ENCODE measurements around the gene FUBP1.
"Not testable (repeated sequence)": the region's sequence is repeated elsewhere in the genome, so short reads cannot be mapped to it uniquely, and the experiment has no call there.

The FUBP1 gene

GRCh38 chr1:77987919-77988318 is 9.0 kb upstream of the FUBP1 start:
- DNase-seq, result no peak

DNA sequence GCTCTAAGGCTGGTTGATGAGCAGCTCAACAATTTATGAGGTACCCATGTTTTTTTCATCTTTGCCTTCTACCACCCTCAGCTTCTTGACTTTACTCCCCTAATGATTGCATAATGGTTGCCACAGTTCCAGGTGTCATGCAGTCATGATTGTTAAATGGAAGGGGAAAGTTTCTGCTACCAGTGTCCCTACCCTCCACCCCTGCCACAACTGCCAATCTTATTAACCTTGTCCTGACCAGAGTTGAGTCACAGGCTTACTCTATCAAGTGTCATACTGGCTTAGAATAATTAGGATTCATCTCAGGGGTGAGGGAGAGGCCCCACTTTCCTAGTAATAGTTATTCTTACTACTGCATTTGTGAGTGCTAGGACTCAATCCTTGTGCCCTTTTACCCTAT is 7.9 kb upstream of the FUBP1 start:
- no peak for DNase-seq

- no peak for DNase-seq
Observed at GRCh38 chr1:77984629-77985028, 5.8 kb upstream of the FUBP1 start.

GRCh38 chr1:77983997-77984355 is 5.1 kb upstream of the FUBP1 start:
- no peak for DNase-seq

DNA sequence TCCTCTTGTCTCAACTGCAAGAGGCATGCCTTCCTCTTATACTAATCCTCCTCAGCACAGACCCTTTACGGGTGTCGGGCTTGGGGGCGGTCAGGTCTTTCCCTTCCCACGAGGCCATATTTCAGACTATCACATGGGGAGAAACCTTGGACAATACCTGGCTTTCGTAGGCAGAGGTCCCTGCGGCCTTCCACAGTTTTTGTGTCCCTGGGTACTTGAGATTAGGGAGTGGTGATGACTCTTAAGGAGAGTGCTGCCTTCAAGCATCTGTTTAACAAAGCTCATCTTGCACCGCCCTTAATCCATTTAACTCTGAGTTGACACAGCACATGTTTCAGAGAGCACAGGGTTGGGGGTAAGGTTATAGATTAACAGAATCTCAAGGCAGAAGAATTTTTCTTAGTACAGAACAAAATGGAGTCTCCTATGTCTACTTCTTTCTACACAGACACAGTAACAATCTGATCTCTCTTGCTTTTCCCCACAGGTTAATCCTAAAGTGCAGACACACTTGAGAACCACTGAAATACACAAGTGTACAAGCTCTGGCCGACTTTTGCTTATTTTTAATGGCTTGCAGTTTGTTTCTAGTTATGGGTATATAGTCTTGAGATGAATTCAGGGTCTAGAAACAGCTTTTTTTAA is 4.6 kb upstream of the FUBP1 start:
- not testable (repeated sequence) for DNase-seq

- DNase-seq, result peak; percentile 77
Observed at GRCh38 chr1:77978293-77978968, 441 bp downstream of the FUBP1 start.

DNA sequence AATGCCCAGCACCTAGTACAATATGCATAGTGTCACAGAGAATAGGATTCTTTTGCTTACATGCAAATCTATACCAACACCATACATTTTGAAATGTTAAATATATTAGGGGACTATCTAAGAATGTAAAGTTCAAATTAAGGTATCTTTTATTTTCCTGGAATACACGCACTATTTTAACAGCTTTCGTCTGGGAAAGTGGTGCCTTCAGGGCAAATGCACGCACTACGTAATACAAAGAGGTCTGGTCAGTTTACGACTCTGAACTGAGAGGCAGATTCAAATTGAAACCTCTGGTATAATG is 931 bp downstream of the FUBP1 start:
- DNase-seq, result no peak

- no peak for DNase-seq
Observed at GRCh38 chr1:77976433-77977076, 2.3 kb downstream of the FUBP1 start.

- DNase-seq, result no peak
Observed at GRCh38 chr1:77975907-77976306, 3.0 kb downstream of the FUBP1 start.

DNA sequence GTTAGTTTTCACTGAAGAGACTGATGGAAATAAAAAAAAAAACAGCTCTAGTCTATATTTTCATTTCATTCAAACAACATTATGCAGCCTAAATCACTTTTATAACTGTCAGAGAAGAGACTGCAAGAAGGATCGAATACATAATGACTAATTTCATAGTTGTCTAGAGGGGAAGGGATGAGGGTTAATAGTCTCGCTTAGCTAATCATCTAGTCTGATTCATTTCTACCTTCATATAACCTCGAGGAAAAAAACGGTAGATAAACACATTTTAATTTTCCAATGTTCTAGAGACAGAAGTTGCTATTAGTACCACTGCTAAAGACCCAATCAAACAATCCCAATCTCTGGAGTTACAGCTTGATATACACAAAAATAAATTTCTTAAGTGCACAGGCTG is 3.5 kb downstream of the FUBP1 start:
- no peak for DNase-seq

GRCh38 chr1:77972080-77972479 is 6.8 kb downstream of the FUBP1 start:
- DNase-seq, result no peak

GRCh38 chr1:77970192-77970591 is 8.7 kb downstream of the FUBP1 start:
- DNase-seq, result no peak

GRCh38 chr1:77966291-77966690 is 12.6 kb downstream of the FUBP1 start:
- no peak for DNase-seq

DNA sequence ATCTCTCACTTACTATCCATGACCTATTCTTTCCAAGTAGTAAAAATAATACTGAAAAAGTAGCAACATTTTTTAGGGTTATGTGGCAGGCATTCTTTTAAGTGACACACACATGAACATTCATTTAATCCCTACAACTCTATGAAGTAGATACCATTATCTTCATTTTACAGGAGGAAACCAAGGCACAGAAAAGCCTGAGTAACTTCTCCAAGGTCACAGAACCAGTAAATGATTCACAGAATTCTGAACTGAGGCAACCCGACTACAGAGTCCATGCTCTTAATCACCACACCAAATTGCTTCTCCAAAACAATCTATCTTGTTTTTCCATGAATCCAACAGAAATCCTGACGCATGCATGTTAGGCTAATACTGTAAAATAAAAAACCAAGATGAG is 17.5 kb downstream of the FUBP1 start:
- DNase-seq, result no peak

DNA sequence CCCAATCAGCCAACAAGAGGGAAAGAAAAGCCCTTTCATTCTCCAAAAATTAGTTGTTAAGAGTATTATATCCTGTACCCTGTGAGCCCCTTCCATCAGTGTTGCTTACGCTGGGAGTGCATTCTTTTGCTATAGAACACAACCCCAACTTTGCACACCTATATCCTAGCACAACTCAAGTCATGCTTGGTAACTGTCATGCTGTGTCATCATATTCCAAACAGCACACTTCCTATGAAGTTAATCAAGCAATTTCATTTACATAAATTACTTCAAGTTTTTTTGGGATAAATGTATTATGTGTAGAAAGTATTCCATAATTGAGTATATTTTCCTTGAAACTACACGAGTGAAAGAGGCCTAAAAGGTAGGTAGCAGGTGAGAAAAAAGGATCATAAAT is 20.0 kb downstream of the FUBP1 start:
- DNase-seq, result no peak

DNA sequence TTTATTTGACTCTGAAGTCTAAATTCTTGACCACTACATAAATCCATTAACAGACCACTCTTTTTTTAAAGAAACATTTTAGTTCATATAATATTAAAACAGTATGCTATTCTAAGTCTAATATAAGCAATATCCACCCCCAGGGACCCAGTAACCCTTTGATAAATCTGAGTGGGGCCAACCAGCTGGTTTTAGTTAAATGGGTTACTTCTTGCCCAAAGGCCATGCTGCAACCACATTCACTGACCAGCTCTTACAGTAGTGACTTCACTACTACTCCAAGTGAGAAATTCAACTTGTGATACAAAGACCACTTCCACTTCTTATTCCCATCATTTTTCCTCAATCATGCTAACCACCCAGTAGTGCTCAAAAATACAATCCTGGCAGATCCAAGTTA is 20.5 kb downstream of the FUBP1 start:
- DNase-seq, result no peak

DNA sequence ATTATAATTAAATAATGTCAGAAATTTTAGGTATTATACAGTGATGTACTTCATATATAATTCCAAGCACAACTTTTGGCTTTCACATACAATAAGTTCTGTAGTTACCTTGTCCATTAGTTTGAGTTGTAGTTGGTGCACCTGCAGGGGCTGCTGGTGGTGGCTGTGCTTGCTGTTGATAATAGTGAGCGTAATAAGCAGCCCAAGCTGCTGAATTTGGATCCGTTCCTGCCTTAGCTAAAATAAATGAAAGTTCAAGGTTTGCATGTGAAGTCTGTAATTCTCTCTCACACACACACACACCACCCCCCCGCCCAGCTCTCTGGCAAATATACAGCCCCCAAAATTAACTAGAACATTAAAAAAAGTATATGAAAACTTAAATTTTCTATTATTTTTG is 22.4 kb downstream of the FUBP1 start:
- no peak for DNase-seq

- DNase-seq, result no peak
Observed at GRCh38 chr1:77955709-77956108, 23.2 kb downstream of the FUBP1 start.

- DNase-seq, result no peak
Observed at GRCh38 chr1:77954521-77954920, 24.4 kb downstream of the FUBP1 start.

DNA sequence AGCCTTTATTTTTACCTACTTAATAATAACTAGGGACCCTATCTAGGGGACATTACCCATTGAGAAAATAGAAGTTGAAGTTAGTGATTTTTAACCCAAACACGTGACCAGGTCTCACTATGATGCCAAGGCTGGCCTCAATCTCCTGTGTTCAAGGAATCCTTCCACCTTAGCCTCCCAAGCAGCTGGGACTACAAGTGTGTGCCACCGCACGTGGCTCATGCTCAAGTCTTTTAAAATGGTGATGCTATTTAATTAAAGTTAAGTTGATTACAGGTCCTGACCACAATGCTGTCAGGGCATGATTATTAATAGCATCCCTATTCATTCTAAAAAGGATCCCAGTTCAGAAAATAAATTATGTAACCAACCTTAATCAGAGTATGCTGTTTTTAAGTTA is 25.0 kb downstream of the FUBP1 start:
- DNase-seq, result no peak

GRCh38 chr1:77951328-77951727 is 27.5 kb downstream of the FUBP1 start:
- DNase-seq, result no peak

GRCh38 chr1:77950873-77951272 is 28.0 kb downstream of the FUBP1 start:
- no peak for DNase-seq

- no peak for DNase-seq
Observed at GRCh38 chr1:77948841-77949424, 29.9 kb downstream of the FUBP1 start.

GRCh38 chr1:77945345-77945744 is 33.5 kb downstream of the FUBP1 start:
- DNase-seq, result no peak

Data from SIG-M5 (cell line).